NCI-H2171 (cell line): ENCODE results near the gene CELSR1.
"Not testable (repeated sequence)": the region's sequence is repeated elsewhere in the genome, so short reads cannot be mapped to it uniquely, and the experiment has no call there.

Experiments used
- DNase-seq: peaks from one replicate; lab custom pipeline; 2025; lab: John Stamatoyannopoulos, UW

The CELSR1 gene

DNA sequence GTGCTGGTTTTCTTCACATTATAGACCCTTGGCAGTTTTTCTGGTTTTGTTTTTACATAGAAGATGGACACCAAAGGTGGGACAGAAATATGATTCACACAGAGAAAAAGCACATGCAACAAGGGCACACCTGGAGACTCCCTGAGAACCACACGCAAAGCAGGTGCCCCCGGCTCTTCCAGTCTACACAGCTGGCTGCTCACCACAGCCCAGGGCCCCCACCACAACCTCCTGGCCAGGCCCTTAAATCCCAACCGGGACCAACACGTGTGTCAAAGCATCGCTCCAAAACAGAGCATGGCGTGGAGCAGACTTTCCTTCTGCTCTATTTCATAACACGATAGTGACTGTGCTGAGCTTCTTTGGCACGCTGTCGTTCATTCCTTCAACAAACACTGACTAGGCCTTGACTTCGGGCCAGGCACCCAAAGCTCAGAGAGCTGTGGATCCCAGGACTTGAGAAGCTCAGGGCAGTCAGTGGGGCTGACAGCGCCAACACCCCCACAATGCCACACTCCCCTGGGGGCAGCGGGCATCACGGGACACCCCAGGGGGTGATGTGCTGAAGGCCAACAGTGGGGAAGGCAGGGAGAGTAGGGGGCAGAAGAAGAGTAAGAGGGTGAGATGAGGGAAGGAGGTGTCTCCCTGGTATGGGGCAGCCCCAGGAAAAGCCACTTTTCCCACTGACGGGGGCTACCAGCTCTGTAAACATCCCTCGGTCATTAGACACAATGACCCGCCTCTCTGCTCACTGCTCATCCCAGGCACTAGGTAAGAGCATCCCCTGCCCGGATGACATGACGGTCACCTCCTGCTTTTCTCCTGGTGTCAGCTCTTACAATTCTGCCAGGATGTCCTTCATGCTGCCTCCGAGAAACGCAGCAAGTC, 26.0 kb downstream of the CELSR1 start:
- DNase-seq = no peak

- DNase-seq = no peak
Measured at GRCh38 chr22:46509416-46510089, 27.9 kb downstream of the CELSR1 start.

GRCh38 chr22:46508491-46508999, 28.9 kb downstream of the CELSR1 start:
- DNase-seq = no peak

DNA sequence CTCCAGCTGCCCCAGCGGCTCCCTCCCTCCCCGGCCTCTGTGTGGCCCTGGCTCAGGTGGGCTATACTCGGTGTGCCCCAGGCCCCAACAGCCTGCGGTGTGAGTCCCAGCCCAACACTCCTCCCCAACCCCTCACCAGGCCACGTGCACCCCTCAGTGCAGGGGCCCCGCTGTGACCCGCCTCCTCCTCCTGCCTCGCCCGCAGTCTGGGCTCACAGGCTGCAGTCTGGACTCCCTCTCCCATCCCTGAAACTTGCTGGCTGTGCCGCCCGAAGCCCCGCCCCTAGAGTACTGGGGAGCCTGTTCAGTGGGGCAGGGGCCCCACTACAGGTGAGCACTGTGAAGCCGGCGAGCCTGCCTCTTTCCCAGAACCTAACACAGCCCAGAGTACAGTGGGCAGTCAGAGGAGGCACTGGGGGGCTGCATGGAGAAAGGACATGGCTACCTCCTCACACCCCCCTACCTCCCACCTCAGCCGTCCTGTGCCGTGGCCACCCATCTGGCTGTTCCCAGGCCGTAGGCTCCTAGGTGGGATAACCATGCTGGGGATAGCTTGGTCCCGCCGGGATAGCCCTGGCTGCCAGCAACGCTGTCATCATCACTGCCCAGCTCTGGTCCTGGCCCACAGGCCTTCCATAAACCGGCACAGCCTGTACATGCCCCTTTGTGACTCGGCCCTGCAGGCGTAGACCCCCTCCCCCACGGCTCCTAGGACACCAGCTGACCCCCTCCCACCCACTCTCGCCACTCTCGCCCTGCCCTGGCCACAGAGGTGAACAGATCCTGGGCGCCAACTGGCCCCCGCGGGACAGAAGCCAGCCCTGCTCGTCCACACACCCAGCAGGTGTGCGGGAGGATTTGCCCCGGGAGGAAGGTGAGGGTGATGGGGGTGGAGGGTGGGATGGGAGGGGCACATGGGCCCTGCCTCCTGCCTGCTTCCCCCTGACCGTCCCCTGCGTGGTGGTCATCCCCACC, 29.7 kb downstream of the CELSR1 start:
- no peak for DNase-seq

DNA sequence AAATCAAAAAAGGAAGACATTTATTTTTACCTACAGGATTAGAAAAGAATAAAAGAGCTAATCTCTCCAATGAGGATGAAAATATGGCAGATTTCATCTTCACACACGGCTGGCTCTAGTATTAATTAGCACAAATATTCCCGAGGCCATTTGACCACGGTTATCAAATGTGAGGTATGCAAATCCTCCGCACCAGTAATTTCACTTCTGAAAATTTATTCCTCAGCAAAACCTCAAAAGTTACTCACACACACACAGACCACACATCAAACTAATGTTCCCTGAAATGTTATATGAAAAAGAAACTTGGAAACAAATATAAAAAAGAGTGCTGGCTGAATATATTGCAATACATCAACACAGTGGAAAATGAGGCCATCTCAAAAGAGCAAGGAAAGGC, 32.8 kb downstream of the CELSR1 start:
- DNase-seq = no peak

- no peak for DNase-seq
Measured at GRCh38 chr22:46502440-46503175, 34.8 kb downstream of the CELSR1 start.

DNA sequence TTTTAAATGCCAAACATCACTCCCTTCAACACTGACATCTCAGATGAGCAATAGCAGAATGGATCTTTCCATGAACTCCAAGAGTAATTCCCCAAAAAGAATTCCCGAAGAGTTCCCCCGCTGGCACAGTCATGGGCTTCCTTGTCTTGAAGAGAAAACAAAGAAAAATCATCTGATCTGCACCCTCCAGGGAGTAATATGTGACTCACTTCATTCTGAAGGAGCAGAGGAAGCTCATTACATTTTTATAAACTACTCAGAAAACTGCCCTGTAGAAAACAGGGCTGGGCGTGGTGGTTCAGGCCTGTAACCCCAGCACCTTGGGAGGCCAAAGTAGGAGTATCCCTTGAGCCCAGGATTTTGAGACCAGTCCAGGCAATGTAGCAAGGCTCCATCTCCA, 35.7 kb downstream of the CELSR1 start:
- DNase-seq = no peak

- not testable (repeated sequence) for DNase-seq
Measured at GRCh38 chr22:46501265-46501664, 36.2 kb downstream of the CELSR1 start.

- DNase-seq = no peak
Measured at GRCh38 chr22:46500201-46500600, 37.2 kb downstream of the CELSR1 start.

GRCh38 chr22:46499805-46500189, 37.6 kb downstream of the CELSR1 start:
- DNase-seq = no peak

DNA sequence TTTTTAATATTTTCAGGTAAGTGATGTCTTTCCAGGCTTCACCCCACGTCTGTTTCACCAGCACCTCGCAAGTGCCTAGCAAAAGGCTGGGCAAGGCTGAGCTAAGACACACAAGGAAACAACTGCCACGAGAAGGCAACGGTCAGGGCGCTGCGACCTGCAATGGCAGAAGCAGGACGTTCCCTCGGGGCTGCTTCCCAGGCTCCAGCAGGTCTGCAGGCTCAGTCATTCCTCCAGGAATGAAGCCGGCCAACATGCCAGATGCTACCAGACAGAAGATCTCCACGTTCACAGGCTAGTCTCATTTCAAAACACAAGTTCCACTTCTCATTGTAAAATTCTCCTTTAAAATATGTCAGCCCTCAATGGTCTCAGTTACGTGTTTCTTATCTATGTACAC, 45.5 kb downstream of the CELSR1 start:
- DNase-seq = no peak

DNA sequence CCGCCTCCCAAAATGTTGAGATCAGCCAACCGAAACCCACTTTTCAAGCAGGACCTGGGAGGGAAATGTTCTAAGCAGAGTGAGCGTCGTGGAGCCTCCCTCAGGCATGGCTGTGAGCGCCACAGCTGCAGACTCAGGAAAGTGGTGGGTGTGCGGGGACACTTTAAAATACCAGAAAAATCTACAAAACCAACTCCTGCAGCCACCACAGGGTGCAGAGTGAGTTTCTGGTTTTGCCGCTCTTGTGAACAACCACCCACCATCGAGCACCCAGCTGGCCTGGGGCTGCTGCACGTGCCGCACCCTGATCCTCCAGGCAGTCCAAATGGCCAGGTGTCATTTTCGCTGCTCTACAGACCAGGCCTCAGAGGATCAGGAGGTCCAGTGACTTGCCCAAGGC, 46.9 kb downstream of the CELSR1 start:
- DNase-seq = no peak

DNA sequence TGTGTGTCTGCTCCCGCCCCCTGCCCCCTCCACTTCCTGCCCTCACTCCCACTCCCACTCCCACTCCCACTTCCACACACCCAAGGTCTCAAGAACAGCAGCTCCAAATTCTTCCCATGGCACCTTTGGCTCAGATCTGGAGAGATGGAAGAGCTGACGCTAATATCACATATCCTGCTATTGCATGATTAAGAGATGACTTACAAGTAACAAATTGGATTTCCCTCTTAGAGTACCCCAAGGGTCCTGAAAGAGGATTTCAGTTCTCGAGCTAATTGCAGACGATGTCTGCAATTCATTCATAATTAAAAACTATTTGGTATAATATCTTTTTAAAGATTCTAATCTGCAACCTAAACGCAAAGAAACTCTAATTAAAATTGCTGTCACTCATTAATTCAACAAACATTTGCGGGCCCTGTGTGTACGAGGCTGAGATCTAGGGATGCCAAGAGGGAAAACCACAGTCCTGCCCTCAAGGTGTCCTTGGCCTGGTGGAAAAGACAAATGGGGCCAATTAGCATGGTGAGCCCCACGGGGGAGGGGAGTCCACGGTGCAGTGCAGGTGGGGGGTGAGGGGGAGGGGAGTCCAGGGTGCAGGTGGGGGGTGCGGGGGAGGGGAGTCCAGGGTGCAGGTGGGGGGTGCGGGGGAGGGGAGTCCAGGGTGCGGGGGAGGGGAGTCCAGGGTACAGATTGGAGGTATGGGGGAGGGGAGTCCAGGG, 50.3 kb downstream of the CELSR1 start:
- no peak for DNase-seq

GRCh38 chr22:46484861-46485595, 52.4 kb downstream of the CELSR1 start:
- DNase-seq = no peak

GRCh38 chr22:46484156-46484860, 53.1 kb downstream of the CELSR1 start:
- DNase-seq = no peak

GRCh38 chr22:46483353-46483752, 54.1 kb downstream of the CELSR1 start:
- DNase-seq = no peak

DNA sequence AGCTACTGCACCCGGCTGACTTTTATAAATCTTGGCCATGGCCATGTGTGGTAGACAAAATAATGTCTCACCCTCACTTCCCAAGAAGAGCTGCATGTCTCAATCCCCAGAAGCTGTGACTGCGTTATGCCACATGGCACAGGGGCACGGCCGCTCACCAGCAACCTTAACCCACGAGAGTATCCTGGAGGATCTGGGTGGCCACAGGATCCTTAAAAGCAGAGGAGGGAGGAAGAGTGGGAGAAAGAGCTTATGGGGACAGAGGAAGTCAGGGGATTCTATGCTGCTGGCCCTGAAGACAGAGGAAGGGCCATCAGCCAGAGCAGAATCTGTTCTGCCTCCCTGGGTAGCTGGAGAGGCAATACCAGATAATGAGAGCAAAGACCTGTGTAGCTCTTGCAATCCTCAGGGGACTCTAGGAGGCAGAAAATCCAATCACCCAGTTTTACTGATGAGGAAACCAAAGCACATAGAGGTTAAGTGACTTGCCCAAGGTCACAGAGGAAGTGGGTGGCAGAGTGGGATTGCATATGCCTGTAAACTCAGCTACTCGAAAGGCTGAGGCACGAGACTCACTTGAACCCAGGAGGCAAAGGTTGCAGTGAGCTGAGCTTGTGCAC, 55.3 kb downstream of the CELSR1 start:
- no peak for DNase-seq

GRCh38 chr22:46481386-46481785, 56.0 kb downstream of the CELSR1 start:
- no peak for DNase-seq

DNA sequence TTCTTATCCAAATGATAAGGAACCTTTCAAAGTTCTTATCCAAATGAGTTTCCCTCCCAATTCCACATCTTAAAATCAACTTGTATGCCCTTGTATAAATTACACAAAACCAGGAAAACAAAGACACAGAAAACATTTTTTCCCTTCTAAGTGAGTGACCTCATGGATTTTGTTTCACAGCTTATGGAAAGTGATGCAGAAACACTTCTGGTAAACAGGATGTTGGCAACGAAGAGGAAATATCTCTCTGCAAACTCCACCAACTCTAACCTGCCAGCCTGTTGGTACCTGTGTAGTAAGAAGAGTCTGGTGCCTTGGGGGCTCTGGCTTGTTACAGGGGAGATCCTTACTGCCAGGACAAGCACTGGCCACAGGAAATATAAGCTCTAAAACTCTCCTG, 57.0 kb downstream of the CELSR1 start:
- DNase-seq = no peak
